ENCODE measurements around the gene PCDH7. TPM values are rescaled to one million over a fixed set of nuclear protein-coding genes. Genes with fewer than 3 reads are reported as not detected.

The PCDH7 gene
- total and polyA plus RNA-seq, 2 of the 4 experiments (the other 2 are of a cell fraction): 26.5 to 44.1 TPM

DNA sequence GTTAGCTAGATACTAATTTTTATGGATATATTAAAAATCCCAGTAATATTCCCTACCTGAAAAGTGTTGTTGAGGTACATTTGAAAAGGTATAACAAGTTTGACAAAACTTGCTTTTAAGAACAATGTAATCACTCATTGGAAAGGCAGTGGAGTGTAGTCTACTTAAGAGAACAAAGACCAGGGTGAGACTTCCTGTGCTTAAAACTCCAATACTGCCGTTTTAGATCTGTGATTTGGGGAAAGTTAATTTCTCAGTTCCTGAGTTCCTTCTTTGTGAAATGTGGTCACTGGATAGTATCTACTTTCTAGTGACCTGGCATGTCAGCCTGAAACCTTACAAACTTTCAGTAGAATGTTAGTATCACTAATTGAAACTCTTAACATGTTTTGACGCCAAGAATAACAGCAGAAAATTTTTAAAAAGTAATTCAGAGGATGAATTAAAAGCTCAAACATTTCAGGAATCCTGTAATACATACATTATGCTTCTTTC, 56.8 kb downstream of the PCDH7 start:
- Histone ChIP-seq H4K91ac (ENCODE audit: insufficient read depth, low read depth, low read length) (no peak overlapping the region), H2BK20ac (ENCODE audit: low read depth, low read length) (no peak overlapping the region), H2AK5ac (ENCODE audit: low read depth, low read length) (no peak overlapping the region), H4K5ac (ENCODE audit: low read depth, low read length) (no peak overlapping the region), H2AK9ac (replicated peaks; ENCODE audit: low read depth, low read length, poor library complexity) (no peak overlapping the region), H3K36me3 (ENCODE audit: control insufficient read depth, insufficient read depth, low read length) (no peaks in the 10 kb centered on the region), H2AFZ (replicated peaks; ENCODE audit: low read length, poor library complexity) (no peak overlapping the region), H3K4ac (ENCODE audit: low read depth, low read length) (no peak overlapping the region), H3K9me3 (ENCODE audit: control insufficient read depth, insufficient read depth, low read length) (no peaks in the 10 kb centered on the region), H3K56ac (ENCODE audit: extremely low read depth, insufficient read depth, low read length) (no peak overlapping the region), H3K4me3 (ENCODE audit: insufficient read depth, low read depth, low read length) (no peak overlapping the region), H3K14ac (replicated peaks; ENCODE audit: low read depth, low read length) (no peak overlapping the region), H4K20me1 (ENCODE audit: insufficient read depth, low read length) (no peaks in the 10 kb centered on the region), H3K27me3 (ENCODE audit: control insufficient read depth, insufficient read depth, low read length) (no peaks in the 10 kb centered on the region), H3K4me2 (ENCODE audit: low read depth, low read length) (peak overlapping the region; percentile 48; the same call in 1 of the 2 replicates), H3K18ac (ENCODE audit: low read depth, low read length) (no peak overlapping the region), H3K23ac (ENCODE audit: low read depth, low read length) (no peak overlapping the region), H3K79me1 (ENCODE audit: low read depth in 1 of 2, low read length in 2 of 2) (no peaks in the 10 kb centered on the region; a peak in 1 of 4 replicates), H3K27ac (ENCODE audit: insufficient read depth, low read length) (no peak overlapping the region), H3K9me1 (ENCODE audit: insufficient read depth, low read length) (no peaks in the 10 kb centered on the region), H4K8ac (ENCODE audit: low read depth in 2 of 2, low read length in 2 of 2) (no peak overlapping the region), H3K9ac (ENCODE audit: low read depth, low read length) (no peak overlapping the region), H2BK120ac (ENCODE audit: low read depth, low read length) (no peak overlapping the region), H3K4me1 (ENCODE audit: control insufficient read depth, insufficient read depth, low read length) (no peaks in the 10 kb centered on the region), H2BK5ac (ENCODE audit: low read depth, low read length, poor library complexity, severe bottlenecking) (no peak overlapping the region), H2BK15ac (ENCODE audit: low read depth, low read length) (no peak overlapping the region)
- ATAC-seq (ENCODE audit: low read depth) (no peak), DNase-seq (no peak)
- no TSS peak for BruUV-seq (replicated peaks)
- ChIA-PET POLR2A (ENCODE audit: unreplicated experiment) (no interaction called here), CTCF (no interaction called here)
- dilution Hi-C loops (cut with HindIII; ENCODE audit: low sequenced_read_pairs, unreplicated experiment) (no loop called here), in situ Hi-C loops (cut with MboI; ENCODE audit: low sequenced_read_pairs) (no loop called here), intact Hi-C loops (cut with micrococcal nuclease) (no loop called here)
- no CpG with 5 or more reads among the region's 2 CpGs for WGBS, 2 experiments (ENCODE audit: extremely low coverage in 2 of 2, insufficient read length in 1 of 2)
- TF ChIP-seq NFE2L2 (IDR thresholded peaks at IDR 0.05; ENCODE audit: low read depth, low read length) (no peak), SMC3 (IDR thresholded peaks at IDR 0.05; ENCODE audit: low read depth, low read length) (no peak), MXI1 (IDR thresholded peaks at IDR 0.05; ENCODE audit: borderline replicate concordance, low read depth, low read length) (no peak), RCOR1 (IDR thresholded peaks at IDR 0.05; ENCODE audit: insufficient replicate concordance, low read length) (no peak), BHLHE40 (IDR thresholded peaks at IDR 0.05; ENCODE audit: low read depth, low read length) (no peak), CHD1 (IDR thresholded peaks at IDR 0.05; ENCODE audit: low read depth, low read length) (no peak), MAZ (IDR thresholded peaks at IDR 0.05; ENCODE audit: borderline replicate concordance, low read depth, low read length) (no peak), FOS (IDR thresholded peaks at IDR 0.05; ENCODE audit: low read depth, low read length) (no peak), ELK1 (IDR thresholded peaks at IDR 0.05; ENCODE audit: borderline replicate concordance, low read depth, low read length) (no peak), RAD21 (IDR thresholded peaks at IDR 0.05; ENCODE audit: low read length) (no peak), CTCF (conservative IDR thresholded peaks at IDR 0.05; ENCODE audit: low read depth, low read length) (no peak), CEBPB (IDR thresholded peaks at IDR 0.05; ENCODE audit: low read depth, low read length) (no peak), USF2 (IDR thresholded peaks at IDR 0.05; ENCODE audit: low read depth, low read length) (no peak), POLR2A (IDR thresholded peaks at IDR 0.05; ENCODE audit: low read depth, low read length) (no peak), MAFK (IDR thresholded peaks at IDR 0.05; ENCODE audit: low read depth, low read length) (no peak), RFX5 (IDR thresholded peaks at IDR 0.05; ENCODE audit: low read depth, low read length) (no peak)

Data from IMR-90 (cell line).